ENCODE data around the gene KRTAP27-1.

KRTAP27-1 gene

GRCh38 chr21:30337276-30337744 lies at the start of gene KRTAP27-1:
KRTAP27-1 (minus strand) TSS chr21:30337694; CDS start chr21:30337668, 26 bp downstream.
- DNase-seq: no peak

GRCh38 chr21:30382201-30382600 lies 44.7 kb upstream of the KRTAP27-1 start:
- DNase-seq: no peak

DNA sequence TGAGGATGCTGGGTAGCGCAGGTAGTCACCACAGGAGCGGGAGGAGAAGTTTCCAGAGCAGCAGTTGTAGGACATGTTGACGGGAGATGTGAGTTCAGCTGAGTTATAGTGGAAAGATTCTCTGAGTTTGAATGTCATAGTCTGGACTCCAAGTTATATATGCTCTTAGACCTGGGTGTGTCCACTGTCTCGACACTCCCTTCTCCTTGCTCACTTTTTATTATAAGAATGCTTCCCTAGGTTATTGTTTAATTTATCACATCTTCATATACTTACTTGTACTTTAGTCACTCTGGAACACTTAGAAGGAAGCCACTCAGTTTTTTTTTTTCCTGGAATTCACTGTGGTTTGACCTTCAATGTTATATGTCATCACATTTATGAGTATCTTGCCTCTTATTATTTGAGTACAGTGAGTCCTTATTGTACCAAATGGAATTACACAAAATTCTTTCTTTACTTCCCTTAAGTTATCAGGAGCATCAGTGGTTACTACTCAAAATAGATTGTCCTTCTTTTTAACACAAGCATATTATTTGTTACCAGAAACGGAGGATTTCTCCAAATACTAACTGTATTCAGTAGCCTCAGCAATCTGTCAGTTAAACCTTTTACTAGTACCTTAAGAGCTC lies 34.8 kb upstream of the KRTAP27-1 start, which contains the start of gene KRTAP13-2:
KRTAP13-2 (minus strand) TSS at position 133 of the 632 bp plus-strand sequence; CDS start at position 75, 58 bp downstream.
- DNase-seq: no peak

DNA sequence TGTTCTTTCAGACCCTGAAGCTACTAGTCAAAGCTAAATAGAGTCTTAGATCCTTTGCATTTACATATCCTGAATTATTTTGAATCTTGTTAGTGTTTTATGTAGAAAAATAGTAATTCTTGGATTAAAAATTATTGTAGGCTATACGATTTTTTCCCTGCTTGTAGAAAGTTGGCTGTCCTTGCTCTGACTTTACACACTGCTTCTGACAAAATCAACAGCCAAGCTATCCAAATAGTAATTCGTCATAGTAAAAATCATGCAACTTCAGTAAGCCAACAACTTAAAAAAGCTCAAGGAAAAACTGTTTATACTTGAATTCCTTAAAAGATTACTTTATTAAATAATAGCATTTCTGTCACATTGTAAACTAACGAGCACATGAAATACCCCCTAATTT lies 18.4 kb upstream of the KRTAP27-1 start:
- DNase-seq: no peak

DNA sequence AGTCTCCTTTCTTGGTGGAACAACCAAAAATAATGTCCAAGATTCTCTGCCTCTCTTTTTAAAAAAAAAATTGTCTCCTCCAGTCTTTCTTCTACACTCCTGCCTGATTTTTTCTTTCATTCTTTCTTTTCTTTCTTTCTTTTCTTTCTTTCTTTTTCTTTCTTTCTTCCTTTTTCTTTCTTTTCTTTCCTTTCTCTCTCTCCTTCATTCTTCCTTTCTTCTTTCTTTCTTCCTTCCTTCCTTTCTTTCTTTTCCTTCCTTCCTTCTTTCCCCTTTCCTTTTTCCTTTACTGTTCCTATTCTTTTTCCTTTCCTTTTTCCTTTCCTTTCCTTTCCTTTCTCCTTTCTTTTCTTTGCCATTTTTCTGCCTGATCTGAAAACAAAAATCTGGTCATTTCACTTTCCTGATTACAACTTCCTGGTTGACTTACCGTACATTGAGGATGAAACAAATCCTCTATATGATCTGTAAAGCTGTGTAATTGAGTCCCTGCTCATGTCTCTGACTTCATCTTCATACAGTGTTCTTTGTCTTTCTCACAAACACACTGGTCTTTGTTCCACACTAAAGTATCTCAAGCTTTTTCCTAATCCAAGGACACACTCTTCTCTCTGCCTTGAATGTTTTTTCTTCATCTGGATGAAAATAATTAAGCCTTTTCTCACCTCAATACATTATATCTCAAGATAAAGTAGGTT lies 17.0 kb upstream of the KRTAP27-1 start:
- no peak for DNase-seq

DNA sequence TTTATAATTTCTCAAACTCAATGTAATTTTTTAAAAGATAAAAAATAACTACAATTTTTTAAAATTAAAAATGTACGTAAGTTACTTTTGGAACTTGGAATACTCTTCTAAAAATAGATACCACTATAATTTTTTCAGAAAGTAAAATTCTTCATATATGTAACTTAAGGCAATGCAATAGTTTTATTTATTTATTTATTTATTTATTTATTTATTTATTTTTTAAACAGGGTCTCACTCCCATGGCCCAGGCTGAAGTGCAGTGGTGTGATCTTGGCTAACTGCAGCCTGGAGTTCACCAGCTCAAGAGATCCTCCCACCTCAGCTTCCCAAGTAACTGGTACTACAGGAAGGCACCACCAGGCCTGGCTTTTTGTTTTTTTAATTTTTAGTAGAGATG lies 14.0 kb upstream of the KRTAP27-1 start:
- DNase-seq: no peak

DNA sequence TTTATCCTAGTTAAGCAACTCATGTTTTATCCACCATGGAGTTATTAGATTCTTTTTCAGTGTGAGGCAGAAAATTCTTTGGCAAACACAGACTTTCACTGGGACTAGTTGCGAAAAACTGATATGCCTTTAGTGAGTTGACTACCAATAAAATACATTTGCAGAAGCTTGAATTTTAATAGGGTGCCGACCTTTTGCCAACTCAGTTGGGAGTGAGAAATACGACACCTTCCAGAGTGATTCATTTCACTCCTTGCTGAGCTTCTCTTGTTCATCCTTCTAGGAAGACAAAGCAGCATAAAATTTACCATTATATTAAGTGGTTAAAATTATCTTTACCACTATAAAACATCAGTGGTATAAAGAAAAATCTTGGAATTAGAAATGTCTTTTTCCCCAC lies 12.1 kb upstream of the KRTAP27-1 start:
- no peak for DNase-seq

DNA sequence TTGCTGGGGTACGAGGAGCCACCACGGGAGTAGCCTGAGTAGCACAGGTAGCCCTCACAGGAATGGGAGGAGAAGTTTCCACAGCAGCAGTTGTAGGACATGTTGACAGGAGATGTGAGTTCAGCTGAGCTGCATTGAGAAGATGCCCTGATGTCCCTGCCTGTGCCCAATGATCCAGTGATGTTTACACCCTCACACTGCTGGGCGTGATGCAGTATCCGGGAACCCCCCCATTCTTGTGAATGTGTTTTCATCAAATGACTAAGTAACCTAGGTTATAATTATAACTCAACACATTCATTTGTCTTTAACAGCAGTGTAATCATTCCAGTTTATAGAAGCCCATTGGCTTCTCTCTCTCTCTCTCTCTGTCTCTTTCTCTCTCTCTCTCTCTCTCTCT lies 11.0 kb upstream of the KRTAP27-1 start, which contains the start of gene KRTAP23-1:
KRTAP23-1 (minus strand) TSS at position 101 of the 400 bp plus-strand sequence; CDS start at position 101, 0 bp downstream.
- DNase-seq: no peak

DNA sequence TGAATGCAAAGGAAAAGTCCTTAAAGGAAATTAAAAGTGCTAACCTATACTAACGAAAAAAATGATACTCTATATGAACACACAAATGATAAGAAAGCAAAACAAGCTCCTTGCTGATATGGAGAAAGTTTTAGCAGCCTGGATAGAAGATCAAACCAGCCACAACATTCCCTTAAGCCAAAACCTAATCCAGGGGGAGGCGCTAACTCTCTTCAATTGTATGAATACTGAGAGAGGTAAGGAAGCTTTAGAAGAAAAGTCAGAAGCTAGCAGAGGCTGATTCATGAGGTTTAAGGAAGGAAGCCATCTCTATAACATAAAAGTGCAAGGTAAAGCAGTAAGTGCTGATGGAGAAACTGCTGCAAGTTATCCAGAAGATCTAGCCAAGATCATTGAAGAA lies 7.5 kb upstream of the KRTAP27-1 start:
- DNase-seq: no peak

GRCh38 chr21:30340714-30341573 lies 3.5 kb upstream of the KRTAP27-1 start:
- peak; percentile 7 for DNase-seq

DNA sequence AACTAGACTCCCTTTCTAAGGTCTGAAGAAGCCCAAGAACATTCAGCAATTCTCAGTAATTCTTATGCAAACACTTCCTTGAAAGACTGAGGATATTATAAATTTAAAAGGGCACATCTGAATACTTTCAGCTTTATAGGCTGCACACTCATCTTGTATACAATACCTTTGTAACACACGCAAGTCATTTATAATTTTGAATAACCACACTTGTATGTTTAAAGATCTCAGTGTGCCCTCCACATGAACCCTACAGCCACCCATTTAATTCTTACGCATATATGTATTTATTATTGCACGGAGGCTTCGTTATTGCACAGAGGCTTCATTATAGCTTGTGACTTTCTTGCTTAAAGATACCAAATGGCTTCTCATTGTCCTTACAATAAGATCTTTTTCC lies 1.2 kb upstream of the KRTAP27-1 start:
- DNase-seq: no peak

- DNase-seq: no peak
Observed at GRCh38 chr21:30337772-30338171, 278 bp upstream of the KRTAP27-1 start.

- no peak for DNase-seq
Observed at GRCh38 chr21:30336596-30336995, 898 bp downstream of the KRTAP27-1 start.

GRCh38 chr21:30333736-30334135 lies 3.8 kb downstream of the KRTAP27-1 start:
- DNase-seq: no peak

GRCh38 chr21:30332681-30333080 lies 4.8 kb downstream of the KRTAP27-1 start:
- DNase-seq: no peak

DNA sequence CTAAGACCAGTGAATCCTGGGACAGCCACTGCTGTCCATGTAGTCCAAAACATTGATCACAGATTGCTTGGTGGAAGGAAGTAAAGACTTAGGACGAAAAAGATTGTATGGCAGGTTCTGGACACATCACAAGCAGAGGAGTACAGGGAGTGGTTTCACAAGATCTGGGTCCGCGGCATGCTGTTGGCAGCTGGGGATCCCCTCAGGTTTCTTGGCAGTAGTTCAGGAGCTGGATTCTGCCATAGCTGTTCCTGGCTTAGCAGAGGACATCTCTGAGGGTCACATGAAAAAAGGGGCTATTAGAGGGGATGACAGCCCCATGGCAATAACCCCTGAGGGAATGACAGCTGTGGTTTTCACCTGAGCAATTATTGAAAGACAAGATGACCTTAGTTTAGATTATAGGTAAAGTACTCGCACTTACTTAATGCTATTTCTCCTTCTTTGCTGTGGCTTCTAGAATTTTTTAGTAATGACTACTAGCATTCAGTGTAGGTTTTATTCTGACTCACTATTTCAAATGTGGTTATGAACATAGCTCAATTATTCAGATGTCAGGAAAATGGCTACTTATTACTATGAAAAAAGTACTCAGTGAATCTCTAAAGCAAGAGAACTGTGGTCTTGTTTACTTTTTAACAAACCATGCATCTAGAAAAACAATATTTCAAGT lies 8.2 kb downstream of the KRTAP27-1 start:
- no peak for DNase-seq

DNA sequence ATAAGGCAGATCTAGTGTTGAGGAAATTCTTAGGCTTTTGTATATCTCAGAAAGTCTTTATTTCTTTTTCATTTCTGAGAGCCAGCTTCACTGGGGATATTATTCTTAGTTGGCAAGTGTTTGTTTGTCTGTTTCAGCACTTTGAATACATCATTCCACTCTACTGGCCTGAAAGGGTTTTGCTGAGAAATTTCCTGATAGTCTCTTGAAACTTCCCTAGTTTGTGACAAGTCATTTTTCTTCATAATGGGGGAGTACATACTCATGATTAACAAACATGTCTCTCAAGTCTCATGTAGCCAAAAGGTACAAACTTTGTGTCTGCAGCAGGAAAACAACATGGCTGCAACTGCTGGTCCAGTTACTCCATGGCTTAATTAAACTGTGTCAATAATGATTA lies 11.1 kb downstream of the KRTAP27-1 start:
- DNase-seq: no peak

DNA sequence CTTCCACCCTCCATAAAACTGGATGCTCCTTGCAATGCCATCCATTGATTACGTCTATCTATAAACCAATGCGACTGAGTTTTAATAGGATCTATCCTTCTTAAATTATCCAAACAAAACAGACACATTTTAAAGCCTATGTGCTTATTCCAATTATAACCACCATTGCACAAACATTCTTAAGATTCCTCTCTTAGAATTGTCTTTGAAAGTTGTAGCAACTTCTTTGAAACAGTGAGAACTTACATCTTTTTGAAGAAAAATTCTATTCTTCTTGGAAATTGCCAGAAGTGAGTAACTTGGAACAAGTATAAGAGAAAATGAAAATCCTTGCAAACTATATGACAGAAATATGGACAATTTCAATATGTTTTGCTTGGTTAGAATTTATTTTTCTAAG lies 17.3 kb downstream of the KRTAP27-1 start, which contains the start of gene KRTAP26-1:
KRTAP26-1 (minus strand) TSS at position 101 of the 400 bp plus-strand sequence. CDS start 280 bp downstream, outside the sequence.
- DNase-seq: no peak

DNA sequence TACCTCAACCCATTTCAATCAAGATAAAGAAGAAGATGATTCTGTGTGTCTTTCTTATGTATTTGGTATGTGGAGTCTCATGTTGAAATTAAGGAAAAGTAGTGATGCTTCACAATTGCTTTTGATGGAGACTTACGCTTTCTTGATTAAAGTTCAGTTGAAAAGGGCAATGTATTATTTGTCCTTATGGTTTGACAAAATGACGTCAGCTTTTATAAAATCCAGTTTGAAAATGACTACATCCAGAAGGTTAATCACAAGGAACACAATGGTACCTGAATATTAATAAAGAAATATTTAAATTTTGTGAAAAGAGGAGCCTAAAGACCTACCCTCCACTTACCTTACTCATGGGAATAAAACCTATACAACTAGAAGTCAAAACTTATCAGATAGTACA lies 21.8 kb downstream of the KRTAP27-1 start:
- no peak for DNase-seq

DNA sequence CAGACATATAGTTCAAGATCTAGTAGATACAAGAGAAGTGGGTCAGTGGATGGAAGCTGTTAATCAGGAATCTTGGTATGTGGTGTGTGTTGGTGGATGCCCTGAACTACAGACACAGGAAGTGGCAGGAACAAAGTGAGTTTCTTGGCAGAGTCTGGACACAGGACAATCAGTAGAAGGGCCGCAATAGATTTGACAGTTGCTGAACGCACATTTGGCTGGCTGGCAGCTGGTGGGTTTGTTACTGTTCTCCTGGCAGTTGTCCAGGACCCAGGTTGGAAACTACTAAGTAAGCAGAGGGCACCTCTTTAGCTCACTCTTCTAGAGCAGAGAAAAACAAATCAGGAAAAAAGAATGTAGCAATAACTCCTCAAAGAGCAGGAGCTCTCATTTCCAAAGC lies 30.6 kb downstream of the KRTAP27-1 start:
- DNase-seq: no peak

DNA sequence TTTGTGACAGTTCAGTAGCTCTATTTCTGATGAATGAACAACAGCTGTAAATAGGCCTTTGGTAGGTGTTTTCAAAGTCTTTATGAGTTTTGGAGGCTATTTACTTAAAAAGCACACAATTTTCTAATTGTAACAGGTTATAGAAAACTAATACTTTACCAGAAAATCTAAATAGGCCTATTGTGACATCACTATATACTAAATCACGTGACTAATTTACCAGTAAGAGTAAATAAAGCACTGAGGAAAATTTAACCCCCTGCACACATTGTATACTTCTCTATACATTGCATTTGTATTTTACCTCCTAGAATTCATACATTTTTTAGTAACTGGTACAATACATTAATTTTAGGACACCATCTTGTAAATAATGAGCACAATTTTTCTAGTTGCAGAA lies 32.4 kb downstream of the KRTAP27-1 start:
- no peak for DNase-seq

DNA sequence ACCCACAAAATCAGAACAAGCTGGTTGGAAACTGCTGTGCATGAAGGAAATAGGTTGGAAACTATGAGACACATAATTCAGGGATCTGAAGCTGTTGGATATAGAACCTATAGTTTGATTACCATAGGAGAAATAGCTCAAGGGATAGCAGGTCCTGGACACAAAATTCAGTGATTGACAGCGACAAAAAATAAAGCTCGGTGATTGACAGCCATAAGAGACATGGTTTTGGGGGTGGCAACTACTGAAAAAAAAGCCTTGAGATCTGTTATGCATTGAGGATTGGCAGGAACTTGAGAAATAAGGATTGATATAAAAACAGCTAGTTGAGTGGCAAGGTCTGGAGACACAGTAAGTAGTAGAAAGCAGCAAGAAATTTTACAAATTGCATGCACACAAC lies 48.3 kb downstream of the KRTAP27-1 start, which contains the start of gene KRTAP25-1:
KRTAP25-1 (minus strand) TSS at position 300 of the 400 bp plus-strand sequence; CDS start at position 276, 24 bp downstream.
- DNase-seq: no peak

All from stimulated activated CD4-positive, alpha-beta T cell treated with anti-CD3 and anti-CD28 coated beads, Interleukin-1b, Interleukin-23, amount 100 ng/mL, for 48 hours (primary cell).